H1 (cell line): ENCODE results near the gene CSRP1. TPM values are rescaled to one million over a fixed set of nuclear protein-coding genes. Genes with fewer than 3 reads are reported as not detected.

Source experiments
- CTCF ChIA-PET: fragments of 300-600 bp; sonication (Branson Sonifier 250); formaldehyde crosslinking; loops from one replicate; lab custom pipeline; 2021; ENCODE audit not compliant: partially characterized antibody; lab: Charles Lee
- POLR2A ChIA-PET: fragments of 300-600 bp; sonication (Branson Sonifier 250); formaldehyde crosslinking; loops from one replicate; lab custom pipeline; 2021; ENCODE audit warnings: inconsistent platforms; ENCODE audit not compliant: partially characterized antibody; lab: Charles Lee
- DNase-seq, 2 experiments: peaks; one replicate each; pipeline versions ENCODE4 v3.0.0 to v3.0.0-alpha.2; 2010 to 2022; ENCODE audit warnings: low spot score in 2 of 2, low read depth in 1 of 2, mixed read lengths in 1 of 2
- FAIRE-seq: peaks from 2 replicates; lab custom pipeline; 2011; peaks lifted over from hg19 to GRCh38; lab: Jason Lieb, UNC
- H2AFZ ChIP-seq: 2 replicates; pipeline ENCODE4 v1.8.1; 2012; ENCODE audit warnings: low read length, inconsistent platforms
- H2AK5ac ChIP-seq: 2 replicates; pipeline ENCODE4 v1.6.1; 2013; ENCODE audit warnings: low read depth, low read length
- H2BK120ac ChIP-seq: replicated peaks from 2 replicates; pipeline ENCODE3; 2013; ENCODE audit warnings: low read depth, low read length, inconsistent platforms
- H2BK12ac ChIP-seq: 2 replicates; pipeline ENCODE4 v1.6.1; 2013; ENCODE audit warnings: low read depth, low read length
- H2BK15ac ChIP-seq: 2 replicates; pipeline ENCODE4 v1.6.1; 2013; ENCODE audit warnings: low read length
- H2BK20ac ChIP-seq: 2 replicates; pipeline ENCODE4 v1.6.1; 2013; ENCODE audit warnings: low read length
- H2BK5ac ChIP-seq: 2 replicates; pipeline ENCODE4 v1.6.1; 2013; ENCODE audit warnings: low read depth, low read length
- H3K14ac ChIP-seq: 2 replicates; pipeline ENCODE4 v1.6.1; 2013; ENCODE audit warnings: inconsistent platforms; ENCODE audit not compliant: insufficient read length
- H3K18ac ChIP-seq: 2 replicates; pipeline ENCODE4 v1.6.1; 2013; ENCODE audit warnings: low read length; ENCODE audit errors: extremely low read depth
- H3K23ac ChIP-seq: 2 replicates; pipeline ENCODE4 v1.6.1; 2013; ENCODE audit warnings: inconsistent platforms; ENCODE audit not compliant: insufficient read length
- H3K23me2 ChIP-seq: 2 replicates; pipeline ENCODE4 v1.6.1; 2013; ENCODE audit warnings: low read depth, low read length
- H3K27ac ChIP-seq: 2 replicates; pipeline ENCODE4 v1.6.1; 2011; ENCODE audit warnings: low read depth, low read length, inconsistent platforms
- H3K27me3 ChIP-seq, 4 experiments: replicated peaks in 1 of 4; 1 replicate in 1 of 4; 2 replicates in 3 of 4; pipeline versions ENCODE4 v1.6.1 to v1.8.1; 2011 to 2013; ENCODE audit warnings: low read length in 3 of 4, mild to moderate bottlenecking in 3 of 4, inconsistent platforms in 2 of 4, mixed read lengths in 2 of 4, moderate library complexity in 1 of 4; ENCODE audit not compliant: control insufficient read depth in 3 of 4, insufficient read depth in 3 of 4; ENCODE audit errors: extremely low read depth in 1 of 4
- H3K36me3 ChIP-seq, 4 experiments: 2 replicates each; pipeline versions ENCODE4 v1.6.1 to v1.8.1; 2011 to 2013; ENCODE audit warnings: mild to moderate bottlenecking in 4 of 4, low read length in 3 of 4, moderate library complexity in 2 of 4, control low read depth in 1 of 4, inconsistent platforms in 1 of 4; ENCODE audit not compliant: insufficient read depth in 4 of 4, control insufficient read depth in 2 of 4
- H3K4ac ChIP-seq: replicated peaks from 2 replicates; pipeline ENCODE3; 2013; ENCODE audit warnings: low read length, low read depth, mixed read lengths, inconsistent platforms; ENCODE audit not compliant: insufficient read length
- H3K4me1 ChIP-seq, 4 experiments: replicated peaks in 1 of 4; 1 replicate in 1 of 4; 2 replicates in 3 of 4; pipeline versions ENCODE4 v1.6.1 to v1.8.1; 2011 to 2013; ENCODE audit warnings: low read length in 3 of 4, inconsistent platforms in 2 of 4, mixed read lengths in 1 of 4; ENCODE audit not compliant: insufficient read depth in 4 of 4, control insufficient read depth in 3 of 4
- H3K4me2 ChIP-seq, 2 experiments: 2 replicates each; pipeline versions ENCODE4 v1.6.1 to v1.8.1; 2011 to 2013; ENCODE audit warnings: low read depth in 2 of 2, low read length in 2 of 2, control low read depth in 1 of 2, inconsistent platforms in 1 of 2, mild to moderate bottlenecking in 1 of 2; ENCODE audit not compliant: insufficient read depth in 1 of 2
- H3K4me3 ChIP-seq, 4 experiments: fragments of 200-600, 300-600 bp in 1 of 4; sonication (generic), shearing (Covaris generic), sonication (Bioruptor Twin) in 1 of 4; 2 replicates each; pipeline versions ENCODE4 v1.5.1 to v1.8.1; 2011 to 2016; ENCODE audit warnings: low read length in 4 of 4, low read depth in 3 of 4, control low read depth in 2 of 4, inconsistent platforms in 2 of 4, mild to moderate bottlenecking in 2 of 4, mixed read lengths in 1 of 4, moderate library complexity in 1 of 4; ENCODE audit not compliant: insufficient read depth in 2 of 4; ENCODE audit errors: extremely low read depth in 1 of 4
- H3K56ac ChIP-seq: replicated peaks from 2 replicates; pipeline ENCODE3; 2013; ENCODE audit warnings: low read depth, mild to moderate bottlenecking, mixed read lengths, low read length, inconsistent platforms; ENCODE audit not compliant: insufficient read length
- H3K79me1 ChIP-seq: 2 replicates; pipeline ENCODE4 v1.6.1; 2013; ENCODE audit warnings: low read depth, low read length, control low read depth
- H3K79me2 ChIP-seq, 2 experiments: 2 replicates each; pipeline versions ENCODE4 v1.6.1 to v1.8.1; 2012 to 2013; ENCODE audit warnings: low read length in 2 of 2, mild to moderate bottlenecking in 2 of 2, inconsistent platforms in 1 of 2; ENCODE audit not compliant: insufficient read depth in 2 of 2, control insufficient read depth in 1 of 2
- H3K9ac ChIP-seq, 4 experiments: replicated peaks in 1 of 4; 1 replicate in 1 of 4; 2 replicates in 3 of 4; pipeline versions ENCODE4 v1.6.1 to v1.8.1; 2011 to 2013; ENCODE audit warnings: low read depth in 3 of 4, low read length in 3 of 4, control low read depth in 2 of 4, mild to moderate bottlenecking in 2 of 4, moderate library complexity in 2 of 4, inconsistent platforms in 1 of 4; ENCODE audit errors: extremely low read depth in 1 of 4
- H3K9me3 ChIP-seq, 2 experiments: 2 replicates each; pipeline versions ENCODE4 v1.6.1 to v1.8.1; 2012 to 2013; ENCODE audit warnings: mild to moderate bottlenecking in 2 of 2, moderate library complexity in 2 of 2, control low read depth in 1 of 2, inconsistent platforms in 1 of 2, low read depth in 1 of 2, low read length in 1 of 2, mixed read lengths in 1 of 2; ENCODE audit not compliant: insufficient read depth in 2 of 2
- H4K20me1 ChIP-seq, 2 experiments: replicated peaks in 1 of 2; 2 replicates each; pipeline versions ENCODE3 to v1.8.1; 2011 to 2013; ENCODE audit warnings: inconsistent platforms in 2 of 2, low read length in 2 of 2, mild to moderate bottlenecking in 1 of 2; ENCODE audit not compliant: insufficient read depth in 2 of 2, control insufficient read depth in 1 of 2
- H4K5ac ChIP-seq: 2 replicates; pipeline ENCODE4 v1.6.1; 2013; ENCODE audit warnings: low read length, low read depth, mixed read lengths, inconsistent platforms; ENCODE audit not compliant: insufficient read length
- H4K8ac ChIP-seq: 2 replicates; pipeline ENCODE4 v1.8.0; 2013; ENCODE audit warnings: mild to moderate bottlenecking, moderate library complexity, low read length, inconsistent platforms; ENCODE audit not compliant: insufficient read depth; ENCODE audit errors: extremely low read depth
- H4K91ac ChIP-seq: replicated peaks from 2 replicates; pipeline ENCODE3; 2013; ENCODE audit warnings: low read length, mixed read lengths, inconsistent platforms; ENCODE audit not compliant: insufficient read length
- RAD21 ChIP-seq, 2 experiments: IDR thresholded peaks in 1 of 2; conservative IDR thresholded peaks in 1 of 2; 2 replicates each; pipeline ENCODE4 v1.6.1; 2011; ENCODE audit warnings: low read depth in 2 of 2, low read length in 2 of 2, improper control_type of control experiment in 1 of 2, inconsistent platforms in 1 of 2, mild to moderate bottlenecking in 1 of 2, moderate library complexity in 1 of 2
- RNF2 ChIP-seq: fragments of 200-900, 300-1000 bp; sonication (generic); IDR thresholded peaks from 2 replicates; pipeline ENCODE4 v1.7.1; 2016; ENCODE audit warnings: borderline replicate concordance, low read depth, mild to moderate bottlenecking, antibody characterized with exemption, low read length; ENCODE audit not compliant: poor library complexity, severe bottlenecking; ENCODE audit errors: missing control alignments
- TAF1 ChIP-seq: IDR thresholded peaks from 2 replicates; pipeline ENCODE4 v1.6.1; 2011; ENCODE audit warnings: mild to moderate bottlenecking, low read depth, low read length
- TBP ChIP-seq: IDR thresholded peaks from 2 replicates; pipeline ENCODE4 v1.6.1; 2011; ENCODE audit warnings: low read depth, low read length, improper control_type of control experiment
- whole genome bisulfite sequencing, 2 experiments: shearing (Covaris generic) in 1 of 2; methylation state at CpG; one replicate each; pipeline versions ENCODE4 v1.1.6 to v1.1.7; 2013 to 2015; ENCODE audit warnings: low lambda C conversion rate in 2 of 2, mixed read lengths in 2 of 2, inconsistent platforms in 1 of 2, low coverage in 1 of 2, missing lambda C conversion rate in 1 of 2; ENCODE audit not compliant: insufficient replicate concordance in 2 of 2, insufficient coverage in 1 of 2, insufficient read length in 1 of 2; ENCODE audit errors: extremely low coverage in 1 of 2, missing lambda C conversion rate in 1 of 2; 5-methylcytosine and 5-hydroxymethylcytosine counted together
- polyA plus RNA-seq, 7 experiments: library from polyadenylated mRNA; depleted of rRNA in 3 of 7; stranded (reverse) in 5 of 7; unstranded in 2 of 7; fragments of >200 nt in 5 of 7; fragments of 200-250 nt in 2 of 7; gene quantifications; 1 replicate in 5 of 7; 2 replicates in 1 of 7; 4 replicates in 1 of 7; pipeline versions ENCODE4 v1.2.1 to v1.2.3, GENCODE V29; 2011 to 2013; ENCODE audit warnings: missing spikeins in 2 of 7, mixed read lengths in 2 of 7
- total RNA-seq: library from RNA; stranded (reverse); fragmentation: NEBNext Ultra II Directional; extraction: Animal tissue kit (Norgen Biotek cat#: 25700); gene quantifications from 2 replicates; pipeline ENCODE4 v1.2.1, GENCODE V29; 2021

Gene CSRP1
- total and polyA plus RNA-seq, 2 of the 8 experiments (the other 6 are each of a cell fraction or from before 2014, with no cell fraction given): 14.2 to 22.3 TPM

- H3K23me2 ChIP-seq: peaks cover 3% of the 10 kb centered on the region; the same call in 1 of the 2 replicates
- peak overlapping the region; percentile 19 for H2BK120ac ChIP-seq
- H2BK5ac ChIP-seq: peak overlapping the region; percentile 66; the same call in 1 of the 2 replicates
- H3K23ac ChIP-seq: no peak overlapping the region
- H2AFZ ChIP-seq: peak overlapping the region; percentile 72; the same call in 1 of the 2 replicates
- peaks cover under 1 to 18% (median 12%) of the 10 kb centered on the region in 4 experiments for H3K27me3 ChIP-seq
- H3K18ac ChIP-seq: peak overlapping the region; percentile 71; the same call in 1 of the 2 replicates
- H3K79me1 ChIP-seq: no peaks in the 10 kb centered on the region
- no peak overlapping the region for H3K4ac ChIP-seq
- peak overlapping the region; percentile 10 for H4K91ac ChIP-seq
- no peaks in the 10 kb centered on the region for H3K79me2 ChIP-seq
- no peak overlapping the region for H2BK15ac ChIP-seq
- H3K4me2 ChIP-seq: peak overlapping the region in 1 of 2 experiments; percentile 16; a peak in 1 of 4 replicates
- WGBS, 2 experiments: 48% methylated on average over 6 of the region's 6 CpGs; no CpG with 5 or more reads in 1 of the 2 experiments
- DNase-seq (no peak), FAIRE-seq (no peak)
- ChIA-PET POLR2A (interaction anchor here (1.0 to 6.3 kb wide), 9 partner anchors 10 to 331 kb away, joined by 3 to 52 read pairs (median 4); partner anchors contain the start of genes NAV1 and TNNT2), CTCF (interaction anchor here (0.5 to 43.8 kb wide), 64 partner anchors 6 to 1856 kb away, joined by 3 to 929 read pairs (median 4); partner anchors contain the start of genes CSRP1, IPO9, LMOD1 and NAV1)
- H2BK20ac ChIP-seq: no peak overlapping the region
- peak overlapping the region; percentile 68; the same call in 1 of the 2 replicates for H2BK12ac ChIP-seq
- no peak overlapping the region for H3K9ac ChIP-seq
- H4K8ac ChIP-seq: no peak overlapping the region; the same call in 1 of the 2 replicates
- no peak overlapping the region for H2AK5ac ChIP-seq
- H3K56ac ChIP-seq: no peak overlapping the region
- no peak overlapping the region for H3K27ac ChIP-seq
- H4K5ac ChIP-seq: no peak overlapping the region
- no peaks in the 10 kb centered on the region for H4K20me1 ChIP-seq
- H3K4me1 ChIP-seq: peaks cover 3 to 5% (median 5%) of the 10 kb centered on the region in 4 experiments; a peak in 6 of 7 replicates
- H3K4me3 ChIP-seq: no peak overlapping the region
- no peaks in the 10 kb centered on the region for H3K36me3 ChIP-seq
- H3K14ac ChIP-seq: no peak overlapping the region
- H3K9me3 ChIP-seq: no peaks in the 10 kb centered on the region
- no peak for TF ChIP-seq RNF2
- 0 out of 2 replicates have a peak, but pooled peaks have one; percentile 9 for TF ChIP-seq TAF1
- no peak for TF ChIP-seq RAD21 (IDR thresholded peaks at IDR 0.05 in 1 of 2, conservative IDR thresholded peaks at IDR 0.05 in 1 of 2; ENCODE audit: low read depth in 2 of 2, low read length in 2 of 2)
- peak; percentile 21; the same call in 1 of the 2 replicates for TF ChIP-seq TBP
Measured at GRCh38 chr1:201511941-201512539, 5.1 kb upstream of the CSRP1 start.
